Measurements from ENCODE around the gene PLCE1. TPM values are rescaled to one million over a fixed set of nuclear protein-coding genes. Genes with fewer than 3 reads are reported as not detected.

PLCE1 gene
- total and polyA plus RNA-seq, 2 donors (not counting 3 experiments of a cell fraction or from before 2014, with no cell fraction given), result 0.01 to 0.04 TPM

GRCh38 chr10:94003488-94003887 is 9.8 kb downstream of the PLCE1 start:
- Histone ChIP-seq H3K9ac (replicated peaks; ENCODE audit: extremely low read depth, insufficient read depth, low read length) (no peak overlapping the region), H4K20me1 (replicated peaks; ENCODE audit: control insufficient read depth, extremely low read depth, insufficient read depth, low read length) (no peaks in the 10 kb centered on the region), H3K36me3 (ENCODE audit: control insufficient read depth in 2 of 2, extremely low read depth in 1 of 2, insufficient read depth in 2 of 2, low read length in 2 of 2) (no peaks in the 10 kb centered on the region), H2AFZ (ENCODE audit: low read depth, low read length) (no peak overlapping the region), H3K9me3 (replicated peaks; ENCODE audit: control insufficient read depth, insufficient read depth, low read length) (no peaks in the 10 kb centered on the region), H3K27ac (ENCODE audit: insufficient read depth, low read depth, low read length) (no peak overlapping the region), H3K27me3 (ENCODE audit: control insufficient read depth in 2 of 2, insufficient read depth in 2 of 2, low read length in 2 of 2) (peaks cover 2 to 10% of the 10 kb centered on the region in 2 experiments), H3K79me2 (ENCODE audit: control insufficient read depth, insufficient read depth, low read length) (no peaks in the 10 kb centered on the region), H3K9me1 (replicated peaks; ENCODE audit: control insufficient read depth, extremely low read depth, insufficient read depth, low read length) (no peaks in the 10 kb centered on the region), H3K4me1 (ENCODE audit: control insufficient read depth, extremely low read depth, insufficient read depth, low read length) (no peaks in the 10 kb centered on the region), H3K4me3 (replicated peaks in 1 of 3; ENCODE audit: insufficient read depth in 1 of 3, low read depth in 1 of 3, low read length in 3 of 3) (no peak overlapping the region), H3K4me2 (ENCODE audit: insufficient read depth, low read length) (no peak overlapping the region)
- POLR2A ChIA-PET, result no interaction called here
- DNase-seq (ENCODE audit: low read depth, low spot score) (no peak), FAIRE-seq (no peak)
- CTCF ChIA-PET, result no interaction called here
- no TSS peak for BruUV-seq (replicated peaks)
- intact Hi-C loops (cut with micrococcal nuclease), result no loop called here
- dilution Hi-C loops (cut with MboI; ENCODE audit: extremely low pct_ligation_motif_present, low sequenced_read_pairs), result no loop called here
- TF ChIP-seq GATA2 (IDR thresholded peaks at IDR 0.05; ENCODE audit: insufficient read depth, insufficient read length, low read depth, low read length) (no peak), POLR2AphosphoS5 (IDR thresholded peaks at IDR 0.05; ENCODE audit: insufficient read depth, low read depth, low read length) (no peak), MAX (IDR thresholded peaks at IDR 0.05; ENCODE audit: insufficient read depth, insufficient read length) (no peak), JUN (IDR thresholded peaks at IDR 0.05; ENCODE audit: borderline replicate concordance, insufficient read depth, insufficient read length, low read depth) (no peak), FOS (IDR thresholded peaks at IDR 0.05; ENCODE audit: borderline replicate concordance, insufficient read depth, low read length) (no peak), CTCF (IDR thresholded peaks at IDR 0.05; ENCODE audit: extremely low read depth in 1 of 2, insufficient read depth in 1 of 2, low read depth in 1 of 2, low read length in 2 of 2) (no peak), MYC (IDR thresholded peaks at IDR 0.05; ENCODE audit: low read depth, low read length) (no peak), POLR2A (IDR thresholded peaks at IDR 0.05; ENCODE audit: low read depth, low read length) (no peak), EZH2 (IDR thresholded peaks at IDR 0.05; ENCODE audit: borderline replicate concordance, low read depth, low read length, severe bottlenecking) (no peak)

Data from endothelial cell of umbilical vein (primary cell).